GM12878 (cell line): Measurements from ENCODE around the gene RNU1-2. TPM values are rescaled to one million over a fixed set of nuclear protein-coding genes. Genes with fewer than 3 reads are reported as not detected.
"Not testable (repeated sequence)": the region's sequence is repeated elsewhere in the genome, so short reads cannot be mapped to it uniquely, and the experiment has no call there.

Experiments
- ATAC-seq: fragments of 200-7000 bp; cut with Tn5 transposase; 3 replicates; pipeline ENCODE4 v1.9.1; 2020; ENCODE audit warnings: mild to moderate bottlenecking, moderate library complexity
- BruUV-seq: library from RNA; stranded (reverse); fragments of 400-500 nt; replicated peaks from 2 replicates; lab custom pipeline; 2021; lab: Mats Ljungman, UMichigan
- CTCF ChIA-PET: fragments of 300-600 bp; sonication (Branson Sonifier 250); formaldehyde crosslinking; extraction: SDS; loops from one replicate; lab custom pipeline; 2021; ENCODE audit warnings: inconsistent platforms; lab: Yijun Ruan, JAX
- POLR2A ChIA-PET: fragments of 350-600 bp; formaldehyde crosslinking; extraction: SDS; loops from one replicate; lab custom pipeline; 2021; ENCODE audit warnings: inconsistent platforms; lab: Charles Lee
- RAD21 ChIA-PET: fragments of 300-600 bp; sonication (Branson Sonifier 250); formaldehyde crosslinking; loops from one replicate; lab custom pipeline; 2023; ENCODE audit warnings: antibody characterized with exemption; ENCODE audit not compliant: unreplicated experiment; lab: Charles Lee
- SMC1A ChIA-PET: fragments of 300-600 bp; sonication (Branson Sonifier 250); formaldehyde crosslinking; loops from one replicate; lab custom pipeline; 2023; ENCODE audit not compliant: unreplicated experiment, uncharacterized antibody; lab: Charles Lee
- DNase-seq: peaks from one replicate; pipeline ENCODE4 v3.0.0-alpha.2; 2011; ENCODE audit warnings: low read depth, low spot score
- FAIRE-seq: peaks from 3 replicates; lab custom pipeline; 2011; peaks lifted over from hg19 to GRCh38; lab: Jason Lieb, UNC
- H2AFZ ChIP-seq: 2 replicates; pipeline ENCODE4 v1.6.0; 2011; ENCODE audit warnings: low read depth, low read length, control low read depth; ENCODE audit not compliant: control insufficient read depth
- H3K27ac ChIP-seq: 2 replicates; pipeline ENCODE4 v1.5.1; 2011; ENCODE audit warnings: control low read depth; ENCODE audit not compliant: control insufficient read depth, insufficient read depth
- H3K27me3 ChIP-seq, 2 experiments: replicated peaks in 1 of 2; 2 replicates each; pipeline versions ENCODE4 v1.6.0 to v1.6.1; 2011; ENCODE audit warnings: low read length in 1 of 2; ENCODE audit not compliant: control insufficient read depth in 2 of 2, insufficient read depth in 2 of 2
- H3K36me3 ChIP-seq, 2 experiments: 2 replicates each; pipeline ENCODE4 v1.5.1; 2011; ENCODE audit warnings: low read length in 1 of 2; ENCODE audit not compliant: control insufficient read depth in 2 of 2, insufficient read depth in 2 of 2
- H3K4me1 ChIP-seq: 2 replicates; pipeline ENCODE4 v1.6.1; 2011; ENCODE audit warnings: mild to moderate bottlenecking, low read length, moderate library complexity, mixed read lengths; ENCODE audit not compliant: control insufficient read depth, insufficient read depth
- H3K4me2 ChIP-seq: 2 replicates; pipeline ENCODE4 v1.6.0; 2011; ENCODE audit warnings: control low read depth; ENCODE audit not compliant: control insufficient read depth, insufficient read depth
- H3K4me3 ChIP-seq: fragments of 200-600 bp; sonication (generic); 2 replicates; pipeline ENCODE4 v1.5.1; 2016
- H3K79me2 ChIP-seq: 2 replicates; pipeline ENCODE4 v1.6.0; 2011; ENCODE audit warnings: low read length; ENCODE audit not compliant: control insufficient read depth, insufficient read depth
- H3K9ac ChIP-seq: 2 replicates; pipeline ENCODE4 v1.8.0; 2011; ENCODE audit warnings: low read length, control low read depth, mixed read lengths; ENCODE audit not compliant: control insufficient read depth, insufficient read depth
- H3K9me3 ChIP-seq: replicated peaks from 3 replicates; pipeline ENCODE4 v1.5.1; 2011; ENCODE audit warnings: mild to moderate bottlenecking, low read length; ENCODE audit not compliant: control insufficient read depth, insufficient read depth
- H4K20me1 ChIP-seq: 2 replicates; pipeline ENCODE4 v1.6.0; 2011; ENCODE audit not compliant: control insufficient read depth, insufficient read depth
- GATAD2B ChIP-seq: fragments of 450-650 bp; conservative IDR thresholded peaks from 2 replicates; pipeline ENCODE4 v1.6.1; 2017; ENCODE audit warnings: low read depth, mild to moderate bottlenecking, moderate library complexity
- POLR2AphosphoS2 ChIP-seq: IDR thresholded peaks from 2 replicates; pipeline ENCODE4 v1.6.1; 2011; ENCODE audit warnings: low read depth, mild to moderate bottlenecking, low read length, improper control_type of control experiment, moderate library complexity
- RELA ChIP-seq: fragments of 450-650 bp; IDR thresholded peaks from 2 replicates; pipeline ENCODE4 v1.8.0; 2014; ENCODE audit warnings: borderline replicate concordance; ENCODE audit not compliant: partially characterized antibody
- RELB ChIP-seq: fragments of 450-650 bp; IDR thresholded peaks from 2 replicates; pipeline ENCODE4 v1.6.1; 2017; ENCODE audit warnings: low read depth, mild to moderate bottlenecking, moderate library complexity
- SMAD5 ChIP-seq: IDR thresholded peaks from 2 replicates; pipeline ENCODE4 v1.6.1; 2016; ENCODE audit warnings: antibody characterized with exemption, low read depth
- TAF1 ChIP-seq: IDR thresholded peaks from 2 replicates; pipeline ENCODE4 v1.6.1; 2011; ENCODE audit warnings: mild to moderate bottlenecking, low read depth, low read length, borderline replicate concordance
- ZZZ3 ChIP-seq: IDR thresholded peaks from 2 replicates; pipeline ENCODE4 v1.6.1; 2011; ENCODE audit warnings: low read depth; ENCODE audit not compliant: control insufficient read depth, insufficient read length
- WGBS: methylation state at CpG from one replicate; pipeline ENCODE4 v1.1.6; 2016; ENCODE audit warnings: low lambda C conversion rate; ENCODE audit not compliant: insufficient replicate concordance, insufficient coverage; ENCODE audit errors: missing lambda C conversion rate; 5-methylcytosine and 5-hydroxymethylcytosine counted together
- in situ Hi-C: fragments of 300-500 bp; cut with MboI; formaldehyde crosslinking; loops from 9 replicates; pipeline ENCODE4 v1.14.3; 2018; ENCODE audit warnings: mixed read lengths
- intact Hi-C: fragments of 100-400 bp; cut with micrococcal nuclease; formaldehyde crosslinking; loops from one replicate; pipeline ENCODE4 v1.14.2; 2022; ENCODE audit not compliant: unreplicated experiment
- polyA plus RNA-seq, 11 experiments: library from polyadenylated mRNA; depleted of rRNA in 4 of 11; unstranded in 6 of 11; stranded (reverse) in 5 of 11; fragments of >200 nt; fragmentation: Nextera tagmentation in 4 of 11; fragmentation: Illumina TruSeq in 1 of 11; extraction: Ambion mirVana in 4 of 11; extraction: Trizol in 1 of 11; gene quantifications; 1 replicate in 1 of 11; 2 replicates in 10 of 11; pipeline versions ENCODE4 v1.2.1 to v1.2.3, GENCODE V29; 2011 to 2016; ENCODE audit warnings: inconsistent platforms in 2 of 11, missing spikeins in 2 of 11, low read depth in 1 of 11
- total RNA-seq, 4 experiments: library from RNA; depleted of rRNA in 3 of 4; stranded (reverse); fragments of >200 nt in 3 of 4; fragmentation: Illumina TruSeq in 1 of 4; extraction: Trizol in 1 of 4; gene quantifications; 2 replicates each; pipeline versions ENCODE4 v1.2.1 to v1.2.3, GENCODE V29; 2013 to 2021
- TF ChIP-seq, protein P1 (sequence below): IDR thresholded peaks from 2 replicates; pipeline ENCODE4 v1.6.1; 2012; ENCODE audit warnings: mild to moderate bottlenecking, low read depth, low read length
- TF ChIP-seq, protein P2 (sequence below): fragments of 450-650 bp; IDR thresholded peaks from 2 replicates; pipeline ENCODE4 v1.6.1; 2017; ENCODE audit warnings: mild to moderate bottlenecking, low read depth, inconsistent platforms; ENCODE audit not compliant: poor library complexity, severe bottlenecking

The RNU1-2 gene
- total and polyA plus RNA-seq, 10 of the 15 experiments (the other 5 are each of a cell fraction or from before 2014, with no cell fraction given), result under 0.01 to 20,946 (median 4.7) TPM; not detected in 2

GRCh38 chr1:16882986-16883385 is 12.8 kb upstream of the RNU1-2 start (continued):
- TF ChIP-seq, protein P1, sequence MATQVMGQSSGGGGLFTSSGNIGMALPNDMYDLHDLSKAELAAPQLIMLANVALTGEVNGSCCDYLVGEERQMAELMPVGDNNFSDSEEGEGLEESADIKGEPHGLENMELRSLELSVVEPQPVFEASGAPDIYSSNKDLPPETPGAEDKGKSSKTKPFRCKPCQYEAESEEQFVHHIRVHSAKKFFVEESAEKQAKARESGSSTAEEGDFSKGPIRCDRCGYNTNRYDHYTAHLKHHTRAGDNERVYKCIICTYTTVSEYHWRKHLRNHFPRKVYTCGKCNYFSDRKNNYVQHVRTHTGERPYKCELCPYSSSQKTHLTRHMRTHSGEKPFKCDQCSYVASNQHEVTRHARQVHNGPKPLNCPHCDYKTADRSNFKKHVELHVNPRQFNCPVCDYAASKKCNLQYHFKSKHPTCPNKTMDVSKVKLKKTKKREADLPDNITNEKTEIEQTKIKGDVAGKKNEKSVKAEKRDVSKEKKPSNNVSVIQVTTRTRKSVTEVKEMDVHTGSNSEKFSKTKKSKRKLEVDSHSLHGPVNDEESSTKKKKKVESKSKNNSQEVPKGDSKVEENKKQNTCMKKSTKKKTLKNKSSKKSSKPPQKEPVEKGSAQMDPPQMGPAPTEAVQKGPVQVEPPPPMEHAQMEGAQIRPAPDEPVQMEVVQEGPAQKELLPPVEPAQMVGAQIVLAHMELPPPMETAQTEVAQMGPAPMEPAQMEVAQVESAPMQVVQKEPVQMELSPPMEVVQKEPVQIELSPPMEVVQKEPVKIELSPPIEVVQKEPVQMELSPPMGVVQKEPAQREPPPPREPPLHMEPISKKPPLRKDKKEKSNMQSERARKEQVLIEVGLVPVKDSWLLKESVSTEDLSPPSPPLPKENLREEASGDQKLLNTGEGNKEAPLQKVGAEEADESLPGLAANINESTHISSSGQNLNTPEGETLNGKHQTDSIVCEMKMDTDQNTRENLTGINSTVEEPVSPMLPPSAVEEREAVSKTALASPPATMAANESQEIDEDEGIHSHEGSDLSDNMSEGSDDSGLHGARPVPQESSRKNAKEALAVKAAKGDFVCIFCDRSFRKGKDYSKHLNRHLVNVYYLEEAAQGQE, result no peak
- TF ChIP-seq GATAD2B (no peak), SMAD5 (no peak), ZZZ3 (no peak), RELA (no peak), RELB (no peak), POLR2AphosphoS2 (no peak), TAF1 (no peak)
- TF ChIP-seq, protein P2, sequence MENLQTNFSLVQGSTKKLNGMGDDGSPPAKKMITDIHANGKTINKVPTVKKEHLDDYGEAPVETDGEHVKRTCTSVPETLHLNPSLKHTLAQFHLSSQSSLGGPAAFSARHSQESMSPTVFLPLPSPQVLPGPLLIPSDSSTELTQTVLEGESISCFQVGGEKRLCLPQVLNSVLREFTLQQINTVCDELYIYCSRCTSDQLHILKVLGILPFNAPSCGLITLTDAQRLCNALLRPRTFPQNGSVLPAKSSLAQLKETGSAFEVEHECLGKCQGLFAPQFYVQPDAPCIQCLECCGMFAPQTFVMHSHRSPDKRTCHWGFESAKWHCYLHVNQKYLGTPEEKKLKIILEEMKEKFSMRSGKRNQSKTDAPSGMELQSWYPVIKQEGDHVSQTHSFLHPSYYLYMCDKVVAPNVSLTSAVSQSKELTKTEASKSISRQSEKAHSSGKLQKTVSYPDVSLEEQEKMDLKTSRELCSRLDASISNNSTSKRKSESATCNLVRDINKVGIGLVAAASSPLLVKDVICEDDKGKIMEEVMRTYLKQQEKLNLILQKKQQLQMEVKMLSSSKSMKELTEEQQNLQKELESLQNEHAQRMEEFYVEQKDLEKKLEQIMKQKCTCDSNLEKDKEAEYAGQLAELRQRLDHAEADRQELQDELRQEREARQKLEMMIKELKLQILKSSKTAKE, result no peak

GRCh38 chr1:16884487-16884886 is 11.3 kb upstream of the RNU1-2 start:
- ATAC-seq, POLR2A ChIA-PET: not testable (repeated sequence)

More at GRCh38 chr1:16884487-16884886, 11.3 kb upstream of the RNU1-2 start:
- H3K27me3 ChIP-seq, H3K4me3 ChIP-seq, H2AFZ ChIP-seq, H3K4me2 ChIP-seq, H3K79me2 ChIP-seq, H3K9ac ChIP-seq, H3K36me3 ChIP-seq, intact Hi-C loops, RAD21 ChIA-PET, H3K27ac ChIP-seq, H3K9me3 ChIP-seq, DNase-seq, SMC1A ChIA-PET, in situ Hi-C loops, H3K4me1 ChIP-seq, BruUV-seq, FAIRE-seq, H4K20me1 ChIP-seq: not testable (repeated sequence)
- WGBS, result 13% methylated on average over 5 of the region's 5 CpGs
- CTCF ChIA-PET, result interaction anchor here (1.0 kb wide), 1 partner anchor 260 kb away, joined by 3 read pairs; no protein-coding TSS in a partner anchor
